H1 (cell line): ENCODE measurements around the gene ETFBKMT. TPM values are rescaled to one million over a fixed set of nuclear protein-coding genes. Genes with fewer than 3 reads are reported as not detected.

Experiments used
- CTCF ChIA-PET: fragments of 300-600 bp; sonication (Branson Sonifier 250); formaldehyde crosslinking; loops from one replicate; lab custom pipeline; 2021; ENCODE audit not compliant: partially characterized antibody; lab: Charles Lee
- POLR2A ChIA-PET: fragments of 300-600 bp; sonication (Branson Sonifier 250); formaldehyde crosslinking; loops from one replicate; lab custom pipeline; 2021; ENCODE audit warnings: inconsistent platforms; ENCODE audit not compliant: partially characterized antibody; lab: Charles Lee
- DNase-seq, 2 experiments: peaks; one replicate each; pipeline versions ENCODE4 v3.0.0 to v3.0.0-alpha.2; 2010 to 2022; ENCODE audit warnings: low spot score in 2 of 2, low read depth in 1 of 2, mixed read lengths in 1 of 2
- FAIRE-seq: peaks from 2 replicates; lab custom pipeline; 2011; peaks lifted over from hg19 to GRCh38; lab: Jason Lieb, UNC
- H2AFZ ChIP-seq: 2 replicates; pipeline ENCODE4 v1.8.1; 2012; ENCODE audit warnings: low read length, inconsistent platforms
- H2AK5ac ChIP-seq: 2 replicates; pipeline ENCODE4 v1.6.1; 2013; ENCODE audit warnings: low read depth, low read length
- H2BK120ac ChIP-seq: replicated peaks from 2 replicates; pipeline ENCODE3; 2013; ENCODE audit warnings: low read depth, low read length, inconsistent platforms
- H2BK12ac ChIP-seq: 2 replicates; pipeline ENCODE4 v1.6.1; 2013; ENCODE audit warnings: low read depth, low read length
- H2BK15ac ChIP-seq: 2 replicates; pipeline ENCODE4 v1.6.1; 2013; ENCODE audit warnings: low read length
- H2BK20ac ChIP-seq: 2 replicates; pipeline ENCODE4 v1.6.1; 2013; ENCODE audit warnings: low read length
- H2BK5ac ChIP-seq: 2 replicates; pipeline ENCODE4 v1.6.1; 2013; ENCODE audit warnings: low read depth, low read length
- H3K14ac ChIP-seq: 2 replicates; pipeline ENCODE4 v1.6.1; 2013; ENCODE audit warnings: inconsistent platforms; ENCODE audit not compliant: insufficient read length
- H3K18ac ChIP-seq: 2 replicates; pipeline ENCODE4 v1.6.1; 2013; ENCODE audit warnings: low read length; ENCODE audit errors: extremely low read depth
- H3K23ac ChIP-seq: 2 replicates; pipeline ENCODE4 v1.6.1; 2013; ENCODE audit warnings: inconsistent platforms; ENCODE audit not compliant: insufficient read length
- H3K23me2 ChIP-seq: 2 replicates; pipeline ENCODE4 v1.6.1; 2013; ENCODE audit warnings: low read depth, low read length
- H3K27ac ChIP-seq: 2 replicates; pipeline ENCODE4 v1.6.1; 2011; ENCODE audit warnings: low read depth, low read length, inconsistent platforms
- H3K27me3 ChIP-seq, 4 experiments: replicated peaks in 1 of 4; 1 replicate in 1 of 4; 2 replicates in 3 of 4; pipeline versions ENCODE4 v1.6.1 to v1.8.1; 2011 to 2013; ENCODE audit warnings: low read length in 3 of 4, mild to moderate bottlenecking in 3 of 4, inconsistent platforms in 2 of 4, mixed read lengths in 2 of 4, moderate library complexity in 1 of 4; ENCODE audit not compliant: control insufficient read depth in 3 of 4, insufficient read depth in 3 of 4; ENCODE audit errors: extremely low read depth in 1 of 4
- H3K36me3 ChIP-seq, 4 experiments: 2 replicates each; pipeline versions ENCODE4 v1.6.1 to v1.8.1; 2011 to 2013; ENCODE audit warnings: mild to moderate bottlenecking in 4 of 4, low read length in 3 of 4, moderate library complexity in 2 of 4, control low read depth in 1 of 4, inconsistent platforms in 1 of 4; ENCODE audit not compliant: insufficient read depth in 4 of 4, control insufficient read depth in 2 of 4
- H3K4ac ChIP-seq: replicated peaks from 2 replicates; pipeline ENCODE3; 2013; ENCODE audit warnings: low read length, low read depth, mixed read lengths, inconsistent platforms; ENCODE audit not compliant: insufficient read length
- H3K4me1 ChIP-seq, 4 experiments: replicated peaks in 1 of 4; 1 replicate in 1 of 4; 2 replicates in 3 of 4; pipeline versions ENCODE4 v1.6.1 to v1.8.1; 2011 to 2013; ENCODE audit warnings: low read length in 3 of 4, inconsistent platforms in 2 of 4, mixed read lengths in 1 of 4; ENCODE audit not compliant: insufficient read depth in 4 of 4, control insufficient read depth in 3 of 4
- H3K4me2 ChIP-seq, 2 experiments: 2 replicates each; pipeline versions ENCODE4 v1.6.1 to v1.8.1; 2011 to 2013; ENCODE audit warnings: low read depth in 2 of 2, low read length in 2 of 2, control low read depth in 1 of 2, inconsistent platforms in 1 of 2, mild to moderate bottlenecking in 1 of 2; ENCODE audit not compliant: insufficient read depth in 1 of 2
- H3K4me3 ChIP-seq, 4 experiments: fragments of 200-600, 300-600 bp in 1 of 4; sonication (generic), shearing (Covaris generic), sonication (Bioruptor Twin) in 1 of 4; 2 replicates each; pipeline versions ENCODE4 v1.5.1 to v1.8.1; 2011 to 2016; ENCODE audit warnings: low read length in 4 of 4, low read depth in 3 of 4, control low read depth in 2 of 4, inconsistent platforms in 2 of 4, mild to moderate bottlenecking in 2 of 4, mixed read lengths in 1 of 4, moderate library complexity in 1 of 4; ENCODE audit not compliant: insufficient read depth in 2 of 4; ENCODE audit errors: extremely low read depth in 1 of 4
- H3K56ac ChIP-seq: replicated peaks from 2 replicates; pipeline ENCODE3; 2013; ENCODE audit warnings: low read depth, mild to moderate bottlenecking, mixed read lengths, low read length, inconsistent platforms; ENCODE audit not compliant: insufficient read length
- H3K79me1 ChIP-seq: 2 replicates; pipeline ENCODE4 v1.6.1; 2013; ENCODE audit warnings: low read depth, low read length, control low read depth
- H3K79me2 ChIP-seq, 2 experiments: 2 replicates each; pipeline versions ENCODE4 v1.6.1 to v1.8.1; 2012 to 2013; ENCODE audit warnings: low read length in 2 of 2, mild to moderate bottlenecking in 2 of 2, inconsistent platforms in 1 of 2; ENCODE audit not compliant: insufficient read depth in 2 of 2, control insufficient read depth in 1 of 2
- H3K9ac ChIP-seq, 4 experiments: replicated peaks in 1 of 4; 1 replicate in 1 of 4; 2 replicates in 3 of 4; pipeline versions ENCODE4 v1.6.1 to v1.8.1; 2011 to 2013; ENCODE audit warnings: low read depth in 3 of 4, low read length in 3 of 4, control low read depth in 2 of 4, mild to moderate bottlenecking in 2 of 4, moderate library complexity in 2 of 4, inconsistent platforms in 1 of 4; ENCODE audit errors: extremely low read depth in 1 of 4
- H3K9me3 ChIP-seq, 2 experiments: 2 replicates each; pipeline versions ENCODE4 v1.6.1 to v1.8.1; 2012 to 2013; ENCODE audit warnings: mild to moderate bottlenecking in 2 of 2, moderate library complexity in 2 of 2, control low read depth in 1 of 2, inconsistent platforms in 1 of 2, low read depth in 1 of 2, low read length in 1 of 2, mixed read lengths in 1 of 2; ENCODE audit not compliant: insufficient read depth in 2 of 2
- H4K20me1 ChIP-seq, 2 experiments: replicated peaks in 1 of 2; 2 replicates each; pipeline versions ENCODE3 to v1.8.1; 2011 to 2013; ENCODE audit warnings: inconsistent platforms in 2 of 2, low read length in 2 of 2, mild to moderate bottlenecking in 1 of 2; ENCODE audit not compliant: insufficient read depth in 2 of 2, control insufficient read depth in 1 of 2
- H4K5ac ChIP-seq: 2 replicates; pipeline ENCODE4 v1.6.1; 2013; ENCODE audit warnings: low read length, low read depth, mixed read lengths, inconsistent platforms; ENCODE audit not compliant: insufficient read length
- H4K8ac ChIP-seq: 2 replicates; pipeline ENCODE4 v1.8.0; 2013; ENCODE audit warnings: mild to moderate bottlenecking, moderate library complexity, low read length, inconsistent platforms; ENCODE audit not compliant: insufficient read depth; ENCODE audit errors: extremely low read depth
- H4K91ac ChIP-seq: replicated peaks from 2 replicates; pipeline ENCODE3; 2013; ENCODE audit warnings: low read length, mixed read lengths, inconsistent platforms; ENCODE audit not compliant: insufficient read length
- CHD2 ChIP-seq: IDR thresholded peaks from 2 replicates; pipeline ENCODE4 v1.6.1; 2012; ENCODE audit warnings: low read length, improper control_type of control experiment
- EGR1 ChIP-seq: IDR thresholded peaks from 2 replicates; pipeline ENCODE4 v1.6.1; 2011; ENCODE audit warnings: low read depth, low read length, borderline replicate concordance
- FOSL1 ChIP-seq: IDR thresholded peaks from 2 replicates; pipeline ENCODE4 v1.6.1; 2011; ENCODE audit warnings: mild to moderate bottlenecking, low read depth, low read length, moderate library complexity; ENCODE audit not compliant: insufficient read depth
- GTF2F1 ChIP-seq: IDR thresholded peaks from 2 replicates; pipeline ENCODE4 v1.6.1; 2012; ENCODE audit warnings: low read depth, low read length, improper control_type of control experiment, borderline replicate concordance
- JUN ChIP-seq: IDR thresholded peaks from 2 replicates; pipeline ENCODE4 v1.6.1; 2011; ENCODE audit warnings: low read depth, mild to moderate bottlenecking, improper control_type of control experiment, low read length
- SIRT6 ChIP-seq: IDR thresholded peaks from one replicate; pipeline ENCODE4 v1.7.1; 2012; ENCODE audit warnings: low read length, inconsistent platforms
- SUZ12 ChIP-seq: fragments of 200-600 bp; sonication (generic); IDR thresholded peaks from 2 replicates; pipeline ENCODE4 v1.6.1; 2012; ENCODE audit warnings: mild to moderate bottlenecking, inconsistent platforms, low read length, moderate library complexity, mixed read lengths
- WGBS, 2 experiments: shearing (Covaris generic) in 1 of 2; methylation state at CpG; one replicate each; pipeline versions ENCODE4 v1.1.6 to v1.1.7; 2013 to 2015; ENCODE audit warnings: low lambda C conversion rate in 2 of 2, mixed read lengths in 2 of 2, inconsistent platforms in 1 of 2, low coverage in 1 of 2, missing lambda C conversion rate in 1 of 2; ENCODE audit not compliant: insufficient replicate concordance in 2 of 2, insufficient coverage in 1 of 2, insufficient read length in 1 of 2; ENCODE audit errors: extremely low coverage in 1 of 2, missing lambda C conversion rate in 1 of 2; 5-methylcytosine and 5-hydroxymethylcytosine counted together
- polyA plus RNA-seq, 7 experiments: library from polyadenylated mRNA; depleted of rRNA in 3 of 7; stranded (reverse) in 5 of 7; unstranded in 2 of 7; fragments of >200 nt in 5 of 7; fragments of 200-250 nt in 2 of 7; gene quantifications; 1 replicate in 5 of 7; 2 replicates in 1 of 7; 4 replicates in 1 of 7; pipeline versions ENCODE4 v1.2.1 to v1.2.3, GENCODE V29; 2011 to 2013; ENCODE audit warnings: missing spikeins in 2 of 7, mixed read lengths in 2 of 7
- total RNA-seq: library from RNA; stranded (reverse); fragmentation: NEBNext Ultra II Directional; extraction: Animal tissue kit (Norgen Biotek cat#: 25700); gene quantifications from 2 replicates; pipeline ENCODE4 v1.2.1, GENCODE V29; 2021

ETFBKMT gene
- total and polyA plus RNA-seq, 2 of the 8 experiments (the other 6 are each of a cell fraction or from before 2014, with no cell fraction given): 0.59 to 1.7 TPM

- no peak overlapping the region for H3K4ac ChIP-seq
- H3K23ac ChIP-seq: no peak overlapping the region
- H4K8ac ChIP-seq: no peak overlapping the region
- ChIA-PET POLR2A (interaction anchor here (0.6 kb wide), 1 partner anchor 8 kb away, joined by 3 read pairs; no protein-coding TSS in a partner anchor), CTCF (interaction anchor here (0.7 kb wide), 1 partner anchor 98 kb away, joined by 3 read pairs; no protein-coding TSS in a partner anchor)
- H2AK5ac ChIP-seq: no peak overlapping the region
- no peaks in the 10 kb centered on the region for H3K4me1 ChIP-seq
- H4K20me1 ChIP-seq: no peaks in the 10 kb centered on the region
- no peaks in the 10 kb centered on the region for H3K9me3 ChIP-seq
- H4K5ac ChIP-seq: no peak overlapping the region
- no peak overlapping the region for H2BK15ac ChIP-seq
- no peak overlapping the region for H2BK20ac ChIP-seq
- FAIRE-seq (no peak), DNase-seq (no peak)
- no peak for TF ChIP-seq FOSL1
- TF ChIP-seq CHD2: no peak
- no peak for TF ChIP-seq SUZ12
- TF ChIP-seq SIRT6: no peak
- TF ChIP-seq JUN: no peak
- TF ChIP-seq EGR1: no peak
- TF ChIP-seq GTF2F1: no peak
- H3K56ac ChIP-seq: no peak overlapping the region
- H2BK12ac ChIP-seq: no peak overlapping the region
- H3K79me1 ChIP-seq: no peaks in the 10 kb centered on the region
- no peaks in the 10 kb centered on the region for H3K79me2 ChIP-seq
- H2AFZ ChIP-seq: no peak overlapping the region
- H3K27ac ChIP-seq: no peak overlapping the region
- no peak overlapping the region for H3K9ac ChIP-seq
- no peak overlapping the region for H2BK120ac ChIP-seq
- H3K18ac ChIP-seq: no peak overlapping the region
- H3K36me3 ChIP-seq: no peaks in the 10 kb centered on the region
- no peak overlapping the region for H3K14ac ChIP-seq
- no peaks in the 10 kb centered on the region for H3K23me2 ChIP-seq
- no peak overlapping the region for H4K91ac ChIP-seq
- H3K27me3 ChIP-seq: no peaks in the 10 kb centered on the region
- no peak overlapping the region for H3K4me2 ChIP-seq
- WGBS, 2 experiments: 96% methylated on average over 2 of the region's 2 CpGs; no CpG with 5 or more reads in 1 of the 2 experiments
- no peak overlapping the region for H3K4me3 ChIP-seq
- H2BK5ac ChIP-seq: no peak overlapping the region
Measured at GRCh38 chr12:31612819-31613218, 46.7 kb upstream of the ETFBKMT start.
